Measurements from ENCODE around the gene KDM3B.

DNA sequence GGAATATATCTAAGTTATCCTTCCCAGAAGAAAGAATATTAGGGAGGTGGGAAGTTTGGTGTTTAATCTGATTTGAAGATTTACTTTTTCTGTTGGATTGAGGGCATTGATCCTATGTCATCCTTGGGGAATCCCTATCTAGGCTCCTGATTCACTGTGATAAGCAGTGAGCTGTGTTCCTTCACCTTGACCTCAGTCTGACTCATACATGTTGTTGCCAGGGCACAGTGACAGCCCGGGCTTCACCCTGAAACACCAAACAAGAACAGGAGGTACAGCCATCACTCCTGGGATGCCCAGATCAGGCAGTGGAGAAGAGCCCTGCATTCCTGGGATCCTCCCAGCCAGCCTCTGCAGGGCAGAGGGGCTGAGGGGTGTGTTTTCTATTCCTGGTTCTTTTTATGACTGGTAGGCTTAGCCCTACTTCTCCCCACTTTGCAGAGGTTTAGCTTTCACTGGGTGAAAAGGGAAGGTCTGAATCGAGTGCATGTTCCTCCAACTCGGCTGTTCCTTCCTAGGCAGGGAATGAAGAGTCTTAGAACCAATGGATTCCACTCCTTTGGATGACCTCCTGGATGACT, 17.5 kb upstream of the KDM3B start:
- TF ChIP-seq, protein P1, sequence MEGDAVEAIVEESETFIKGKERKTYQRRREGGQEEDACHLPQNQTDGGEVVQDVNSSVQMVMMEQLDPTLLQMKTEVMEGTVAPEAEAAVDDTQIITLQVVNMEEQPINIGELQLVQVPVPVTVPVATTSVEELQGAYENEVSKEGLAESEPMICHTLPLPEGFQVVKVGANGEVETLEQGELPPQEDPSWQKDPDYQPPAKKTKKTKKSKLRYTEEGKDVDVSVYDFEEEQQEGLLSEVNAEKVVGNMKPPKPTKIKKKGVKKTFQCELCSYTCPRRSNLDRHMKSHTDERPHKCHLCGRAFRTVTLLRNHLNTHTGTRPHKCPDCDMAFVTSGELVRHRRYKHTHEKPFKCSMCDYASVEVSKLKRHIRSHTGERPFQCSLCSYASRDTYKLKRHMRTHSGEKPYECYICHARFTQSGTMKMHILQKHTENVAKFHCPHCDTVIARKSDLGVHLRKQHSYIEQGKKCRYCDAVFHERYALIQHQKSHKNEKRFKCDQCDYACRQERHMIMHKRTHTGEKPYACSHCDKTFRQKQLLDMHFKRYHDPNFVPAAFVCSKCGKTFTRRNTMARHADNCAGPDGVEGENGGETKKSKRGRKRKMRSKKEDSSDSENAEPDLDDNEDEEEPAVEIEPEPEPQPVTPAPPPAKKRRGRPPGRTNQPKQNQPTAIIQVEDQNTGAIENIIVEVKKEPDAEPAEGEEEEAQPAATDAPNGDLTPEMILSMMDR (IDR thresholded peaks at IDR 0.05) = no peak
- no peak for TF ChIP-seq POLR2A (IDR thresholded peaks at IDR 0.05)
